ENCODE results near the gene STAMBPL1.
"Not testable (repeated sequence)": the region's sequence is repeated elsewhere in the genome, so short reads cannot be mapped to it uniquely, and the experiment has no call there.

Gene STAMBPL1

GRCh38 chr10:88879534-88880281 lies at the start of gene STAMBPL1:
Gene STAMBPL1, plus strand, starts transcription at chr10:88880245. Its CDS starts 21,464 bp downstream, at chr10:88901709.
- DNase-seq (ENCODE audit: low read depth in 2 of 2): peak; percentile 58 to 63

GRCh38 chr10:88830643-88831268 lies 49.3 kb upstream of the STAMBPL1 start:
- DNase-seq (ENCODE audit: low read depth in 2 of 2): no peak

DNA sequence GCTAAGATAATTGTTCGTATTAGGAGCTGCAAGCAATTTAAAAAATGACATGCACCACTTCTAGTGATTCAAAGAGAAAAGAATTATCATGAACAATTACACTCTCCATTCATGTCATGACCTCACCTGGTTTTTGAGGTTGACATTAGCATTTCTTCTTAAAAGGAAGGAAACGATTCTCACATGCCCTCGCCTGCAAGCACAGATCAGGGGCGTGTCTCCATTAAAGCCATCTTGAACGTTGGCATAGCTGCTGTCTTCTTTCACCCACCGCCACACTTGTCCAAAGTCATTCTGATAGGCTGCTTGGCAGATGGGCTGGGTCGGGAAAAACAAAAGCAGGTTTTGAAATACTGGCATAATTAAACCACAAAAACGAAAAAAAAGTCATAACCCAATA lies 48.3 kb upstream of the STAMBPL1 start:
- no peak for DNase-seq (ENCODE audit: low read depth in 2 of 2)

DNA sequence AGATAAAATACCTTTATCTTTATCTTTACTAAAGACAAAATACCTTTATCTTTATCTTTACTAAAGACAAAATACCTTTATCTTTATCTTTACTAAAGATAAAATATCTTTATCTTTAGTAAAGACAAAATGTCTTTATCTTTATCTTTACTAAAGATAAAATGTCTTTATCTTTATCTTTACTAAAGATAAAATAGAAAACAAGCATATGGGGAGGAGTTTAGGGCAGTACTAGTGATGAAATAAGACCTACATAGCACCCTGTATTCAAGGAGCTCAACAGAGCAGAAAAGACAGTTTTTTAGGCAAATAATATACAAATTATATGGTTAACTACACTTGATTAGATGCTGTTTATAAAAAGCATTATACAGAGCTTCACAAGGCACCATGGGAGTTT lies 47.7 kb upstream of the STAMBPL1 start:
- DNase-seq (ENCODE audit: low read depth in 2 of 2): no peak

DNA sequence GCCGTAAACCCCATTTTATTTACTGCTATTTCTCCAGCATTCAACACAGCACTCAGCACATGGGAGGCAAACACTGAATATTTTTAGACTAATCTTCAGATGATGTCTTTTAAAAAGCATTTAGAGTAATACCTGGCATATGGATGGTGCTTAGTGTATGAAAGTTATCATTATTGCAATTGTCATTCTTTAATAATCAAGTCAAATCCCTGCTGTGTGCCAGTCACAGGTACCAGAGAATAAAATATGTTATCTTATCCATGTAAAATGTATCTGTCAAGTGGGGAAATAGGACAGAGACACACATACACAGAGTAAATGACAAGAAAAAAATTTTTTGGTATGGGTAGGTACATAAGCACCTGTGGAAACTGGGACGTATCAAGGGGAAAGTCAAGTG lies 46.9 kb upstream of the STAMBPL1 start:
- DNase-seq (ENCODE audit: low read depth in 2 of 2): no peak

DNA sequence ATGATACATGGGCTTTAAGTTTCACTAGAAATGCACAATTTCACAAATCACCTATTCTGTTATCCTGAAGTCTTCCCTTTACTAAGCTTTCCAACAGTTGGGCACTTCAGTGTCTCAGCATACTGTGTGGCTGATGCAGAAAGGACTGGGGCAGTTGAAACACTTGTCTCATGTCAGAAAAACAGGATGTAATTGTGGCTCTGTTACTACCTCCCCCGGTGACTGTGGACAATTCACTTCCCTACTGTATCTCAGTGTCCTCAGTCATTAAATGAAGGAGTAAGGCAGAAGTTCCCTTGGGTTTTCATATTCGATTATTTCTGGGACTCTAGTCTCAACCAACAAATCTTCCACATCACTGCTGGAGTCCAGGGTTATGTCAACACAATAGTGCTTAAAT lies 46.3 kb upstream of the STAMBPL1 start:
- DNase-seq (ENCODE audit: low read depth in 2 of 2): no peak

- DNase-seq (ENCODE audit: low read depth in 2 of 2): peak; percentile 82 to 84
Measured at GRCh38 chr10:88835096-88835909, 44.7 kb upstream of the STAMBPL1 start.

DNA sequence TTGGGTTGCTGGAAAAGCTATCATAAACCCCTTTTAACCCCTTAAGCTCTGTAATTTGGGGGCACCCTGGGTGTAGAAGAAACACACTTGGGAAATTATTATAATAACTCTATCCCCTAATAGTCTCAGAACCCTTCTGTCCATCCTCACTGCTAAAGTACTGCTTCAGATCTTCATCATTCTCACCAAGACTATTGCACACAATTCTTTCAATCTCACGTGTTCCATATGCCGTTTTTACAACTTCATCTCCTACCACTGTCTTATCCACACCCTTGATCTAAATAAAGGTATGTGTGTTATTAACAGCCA lies 44.2 kb upstream of the STAMBPL1 start:
- DNase-seq (ENCODE audit: low read depth in 2 of 2): no peak

DNA sequence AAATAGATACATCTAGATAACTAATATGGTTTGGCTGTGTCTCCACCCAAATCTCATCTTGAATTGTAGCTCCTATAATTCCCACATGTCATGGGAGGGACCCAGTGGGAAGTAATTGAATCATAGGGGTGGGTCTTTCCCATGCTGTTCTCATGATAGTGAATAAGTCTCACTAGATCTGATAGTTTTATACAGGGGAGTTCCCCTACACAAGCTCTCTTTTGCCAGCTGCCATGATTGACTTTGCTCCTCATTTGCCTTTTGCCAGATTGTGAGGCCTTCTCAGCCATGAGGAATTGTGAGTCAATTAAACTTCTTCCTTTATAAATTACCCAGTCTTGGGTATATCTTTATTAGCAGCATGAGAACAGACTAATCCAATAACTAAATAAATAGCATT lies 42.4 kb upstream of the STAMBPL1 start:
- DNase-seq (ENCODE audit: low read depth in 2 of 2): not testable (repeated sequence)

GRCh38 chr10:88838766-88839350 lies 41.2 kb upstream of the STAMBPL1 start:
- DNase-seq (ENCODE audit: low read depth in 2 of 2): no peak

DNA sequence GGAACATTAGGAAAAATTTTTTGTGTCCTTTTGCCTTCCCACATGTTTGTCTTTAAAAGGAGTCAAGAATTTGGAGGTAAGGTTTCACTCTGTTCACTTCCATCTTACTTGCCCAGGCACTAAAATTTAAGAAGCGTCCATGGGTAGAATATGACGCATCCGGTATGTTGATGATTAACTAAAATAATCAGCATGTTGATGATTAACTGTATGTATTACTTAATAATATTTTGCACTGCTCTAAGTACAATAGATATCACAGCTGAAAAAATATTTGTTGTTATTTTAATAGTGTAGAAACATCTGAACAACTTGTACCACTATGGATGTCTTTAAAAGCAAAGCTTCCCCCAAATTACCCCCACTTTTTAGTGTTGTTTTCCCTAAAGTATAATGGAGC lies 39.9 kb upstream of the STAMBPL1 start:
- DNase-seq (ENCODE audit: low read depth in 2 of 2): no peak

GRCh38 chr10:88840881-88841280 lies 39.2 kb upstream of the STAMBPL1 start:
- no peak for DNase-seq (ENCODE audit: low read depth in 2 of 2)

- no peak for DNase-seq (ENCODE audit: low read depth in 2 of 2)
Measured at GRCh38 chr10:88841316-88842111, 38.5 kb upstream of the STAMBPL1 start.

DNA sequence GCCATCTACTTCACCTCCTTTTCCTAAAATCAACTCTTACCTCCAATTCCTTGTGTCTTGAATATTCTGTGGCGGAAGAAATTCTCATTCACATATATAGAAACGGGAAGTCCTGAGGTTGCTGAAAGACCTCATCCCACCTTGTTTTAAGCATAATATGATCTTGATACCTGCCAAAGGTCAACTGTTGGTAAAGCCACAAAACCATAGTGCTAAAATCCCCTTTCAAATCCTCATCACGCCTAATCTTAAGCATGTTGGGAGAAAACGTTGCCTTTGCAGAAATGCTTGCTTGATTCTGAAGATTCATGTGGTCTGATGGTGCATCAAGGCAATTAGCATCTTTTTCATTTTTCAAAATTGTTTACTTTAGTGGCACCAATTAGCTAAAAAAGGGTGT lies 36.9 kb upstream of the STAMBPL1 start:
- no peak for DNase-seq (ENCODE audit: low read depth in 2 of 2)

DNA sequence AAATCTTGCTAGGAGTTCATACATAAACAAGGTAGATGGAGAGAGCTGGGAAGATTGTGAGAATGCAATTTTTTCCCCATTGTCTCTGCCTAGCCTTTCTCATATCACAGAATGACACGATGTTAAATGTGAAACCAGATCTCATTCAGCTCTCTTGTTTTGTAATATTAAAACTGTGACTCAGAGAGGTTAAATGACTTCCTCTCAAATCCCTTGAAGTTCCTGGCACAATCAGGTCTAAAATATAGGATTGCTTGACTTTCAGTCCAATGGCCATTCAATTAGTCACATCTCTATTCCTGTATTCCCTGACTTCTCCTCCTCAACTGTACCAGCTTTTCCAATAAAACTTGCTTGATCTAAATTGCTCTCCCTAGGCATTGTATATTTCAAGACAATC lies 31.5 kb upstream of the STAMBPL1 start:
- no peak for DNase-seq (ENCODE audit: low read depth in 2 of 2)

DNA sequence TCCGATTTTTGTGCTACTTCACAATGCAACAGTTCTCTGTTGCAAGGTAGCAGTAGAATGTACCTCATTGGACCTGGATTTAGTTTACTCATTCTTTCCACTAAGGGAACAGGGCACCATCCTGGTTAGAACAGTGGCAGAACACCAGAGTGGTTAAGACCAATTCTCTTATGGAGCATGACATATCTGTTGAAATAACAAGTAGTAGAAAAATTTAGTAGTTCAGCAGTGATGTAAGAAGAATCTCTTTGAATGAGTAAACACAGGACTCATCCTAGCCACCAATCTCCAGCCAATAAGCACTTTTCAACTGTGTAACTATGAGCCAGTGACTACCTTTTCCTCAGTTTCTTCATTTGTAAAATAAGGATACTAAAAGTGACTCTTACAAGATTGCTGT lies 30.8 kb upstream of the STAMBPL1 start:
- no peak for DNase-seq (ENCODE audit: low read depth in 2 of 2)

- DNase-seq (ENCODE audit: low read depth in 2 of 2): no peak
Measured at GRCh38 chr10:88850712-88851111, 29.3 kb upstream of the STAMBPL1 start.

GRCh38 chr10:88851706-88852105 lies 28.3 kb upstream of the STAMBPL1 start, which contains the start of gene ANKRD22:
Gene ANKRD22, minus strand, starts transcription at chr10:88851844. Its CDS starts 237 bp downstream, at chr10:88851607.
- no peak for DNase-seq (ENCODE audit: low read depth in 2 of 2)

DNA sequence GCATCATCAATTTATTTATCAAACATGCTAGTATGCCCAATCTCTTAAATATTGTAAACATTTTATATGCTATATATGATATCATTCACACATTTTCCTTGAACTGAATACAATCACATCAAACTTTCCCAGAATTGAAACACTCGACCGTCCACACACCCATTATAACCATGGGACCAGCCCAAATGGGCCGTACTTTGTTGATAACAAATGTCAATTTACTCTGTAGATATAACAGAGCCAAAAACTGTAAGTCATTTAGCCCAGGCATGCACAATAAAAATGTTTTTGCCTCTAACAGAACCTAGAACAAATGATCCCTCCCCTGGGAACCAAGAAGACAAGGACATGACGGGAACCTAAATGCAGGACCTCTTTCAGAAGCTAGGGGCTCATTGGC lies 27.7 kb upstream of the STAMBPL1 start:
- DNase-seq (ENCODE audit: low read depth in 2 of 2): no peak

DNA sequence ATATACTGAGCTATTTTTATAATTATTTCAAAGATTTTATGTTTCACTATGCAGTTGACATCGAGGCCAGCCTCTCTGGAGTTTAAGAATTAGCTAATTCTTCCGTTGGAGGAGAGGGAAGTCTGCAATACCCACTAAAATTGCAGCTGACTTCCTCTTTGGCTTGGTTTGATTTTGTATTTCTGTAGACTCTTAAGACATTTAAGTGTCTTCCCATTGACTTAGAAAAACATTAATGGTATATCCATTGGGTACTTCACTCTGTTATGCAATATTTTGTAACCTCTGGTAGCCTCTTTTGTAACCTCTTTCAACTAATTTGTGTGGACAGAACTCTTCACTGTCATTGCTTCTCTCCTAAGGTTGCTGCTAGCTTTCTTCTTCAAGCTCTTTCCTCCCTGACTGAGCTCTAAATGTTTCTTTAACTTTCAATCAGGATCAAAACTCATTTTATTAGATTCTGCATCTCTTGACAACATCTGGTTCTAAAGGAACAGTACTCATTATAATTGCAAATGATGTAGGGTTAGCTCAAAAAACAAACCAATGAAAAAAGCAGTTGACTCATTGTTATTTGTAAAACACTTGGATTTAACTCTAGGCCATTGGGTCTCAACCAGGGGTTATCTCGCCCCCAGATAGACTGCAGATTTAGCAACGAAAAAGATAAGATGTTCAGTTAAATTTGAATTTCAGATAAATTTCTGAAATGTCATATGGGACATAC lies 26.7 kb upstream of the STAMBPL1 start:
- no peak for DNase-seq (ENCODE audit: low read depth in 2 of 2)

DNA sequence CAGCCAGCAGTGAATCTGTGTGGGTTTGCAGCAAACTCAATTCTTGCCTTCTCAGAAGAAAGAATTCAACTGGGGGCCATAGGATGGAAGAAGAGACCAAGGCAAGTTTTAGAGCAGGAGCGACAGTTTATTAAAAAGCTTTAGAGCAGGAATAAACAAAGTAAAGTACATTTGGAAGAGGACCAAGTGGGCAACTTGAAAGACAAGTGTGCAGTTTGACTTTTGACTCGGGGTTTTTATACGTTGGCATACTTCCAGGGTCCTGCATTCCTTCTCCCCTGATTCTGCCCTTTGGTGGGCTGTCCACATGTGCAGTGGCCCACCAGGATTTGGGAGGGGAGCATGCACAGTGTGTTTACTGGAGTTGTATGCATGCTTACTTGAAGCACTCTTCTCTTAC lies 25.4 kb upstream of the STAMBPL1 start:
- no peak for DNase-seq (ENCODE audit: low read depth in 2 of 2)

Measured in activated CD4-positive, alpha-beta T cell treated with anti-CD3 and anti-CD28 coated beads for 24 hours (primary cell).